Astrocyte of the cerebellum (primary cell): Measurements from ENCODE around the gene TMPRSS2.

ENCODE experiments used
- DNase-seq: peaks from one replicate; pipeline ENCODE4 v3.0.0-alpha.2; 2011; ENCODE audit warnings: low read depth
- H3K4me3 ChIP-seq: 2 replicates; pipeline ENCODE4 v1.5.1; 2011; ENCODE audit warnings: mild to moderate bottlenecking, low read depth, low read length, moderate library complexity
- CTCF ChIP-seq: IDR thresholded peaks from 2 replicates; pipeline ENCODE4 v1.5.1; 2012; ENCODE audit warnings: low read length, low read depth, moderate library complexity, mild to moderate bottlenecking; ENCODE audit errors: missing control alignments
- in situ Hi-C: cut with HindIII; loops from 2 replicates; pipeline ENCODE4 v1.10.0; 2017; ENCODE audit warnings: low sequenced_read_pairs

TMPRSS2 gene

GRCh38 chr21:41442481-41443186 lies 65.3 kb downstream of the TMPRSS2 start:
- no peak for TF ChIP-seq CTCF
- H3K4me3 ChIP-seq, result no peak overlapping the region
- in situ Hi-C loops, result loop anchor here (10.0 kb wide), 1 partner anchor 158 kb away; no protein-coding TSS in a partner anchor
- DNase-seq, result no peak

- in situ Hi-C loops, result loop anchor here (10.0 kb wide), 1 partner anchor 157 kb away; no protein-coding TSS in a partner anchor
These were observed 66.4 kb downstream of the TMPRSS2 start for GRCh38 chr21:41441546-41441945.

GRCh38 chr21:41439248-41439647 lies 68.7 kb downstream of the TMPRSS2 start:
- in situ Hi-C loops, result no loop called here
- no peak overlapping the region for H3K4me3 ChIP-seq
- no peak for TF ChIP-seq CTCF
- no peak for DNase-seq

More at GRCh38 chr21:41441546-41441945, 66.4 kb downstream of the TMPRSS2 start:
- no peak overlapping the region for H3K4me3 ChIP-seq
- no peak for TF ChIP-seq CTCF
- DNase-seq, result no peak

GRCh38 chr21:41438425-41439113 lies 69.4 kb downstream of the TMPRSS2 start:
- H3K4me3 ChIP-seq, result no peak overlapping the region
- in situ Hi-C loops, result no loop called here
- no peak for TF ChIP-seq CTCF
- DNase-seq, result no peak

GRCh38 chr21:41437729-41438128 lies 70.2 kb downstream of the TMPRSS2 start:
- TF ChIP-seq CTCF, result no peak
- in situ Hi-C loops, result no loop called here
- no peak overlapping the region for H3K4me3 ChIP-seq
- DNase-seq, result no peak

- DNase-seq, result no peak
- in situ Hi-C loops, result no loop called here
- H3K4me3 ChIP-seq, result no peak overlapping the region
- TF ChIP-seq CTCF, result no peak
These were observed 72.3 kb downstream of the TMPRSS2 start for GRCh38 chr21:41435706-41436105.
